Measurements from ENCODE around the gene VSTM2L.

Gene VSTM2L

DNA sequence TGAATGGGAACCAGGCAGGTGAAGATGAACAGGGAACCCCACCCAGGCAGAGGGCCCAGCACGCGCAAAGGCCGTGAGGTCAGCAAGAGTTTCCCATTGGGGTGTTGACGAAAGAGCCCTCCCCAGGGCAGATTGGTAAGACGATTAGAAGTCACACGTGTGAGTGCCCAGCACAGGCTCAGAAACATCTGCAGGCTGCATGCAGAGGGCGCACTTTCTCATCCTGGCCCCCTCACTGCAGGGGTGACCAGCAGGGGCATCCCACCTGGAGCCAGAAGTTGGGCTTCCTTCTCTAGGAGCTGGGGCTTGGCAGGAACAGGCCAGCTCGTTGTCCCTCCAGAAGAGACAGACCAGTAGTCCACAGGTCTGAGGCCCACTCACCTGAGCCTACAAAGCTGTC is 38.4 kb downstream of the VSTM2L start:
- Histone ChIP-seq H4K20me1 (ENCODE audit: insufficient read depth, low read length) (no peaks in the 10 kb centered on the region), H3K27ac (ENCODE audit: low read length) (no peak overlapping the region), H3K9ac (ENCODE audit: low read length) (no peak overlapping the region), H3K79me2 (ENCODE audit: low read length) (no peaks in the 10 kb centered on the region), H3K36me3 (replicated peaks; ENCODE audit: low read depth, low read length) (no peaks in the 10 kb centered on the region), H3K4me1 (ENCODE audit: low read length) (peaks cover 15% of the 10 kb centered on the region), H3K9me3 (ENCODE audit: insufficient read depth, low read length) (no peaks in the 10 kb centered on the region), H3K4me3 (ENCODE audit: low read length) (no peak overlapping the region), H2AFZ (ENCODE audit: low read depth, low read length) (no peak overlapping the region), H3K27me3 (ENCODE audit: low read depth, low read length) (no peaks in the 10 kb centered on the region; the same call in 1 of the 2 replicates), H3K4me2 (ENCODE audit: low read length) (no peak overlapping the region)
- no peak for TF ChIP-seq EZH2phosphoT487 (IDR thresholded peaks at IDR 0.05; ENCODE audit: low read depth)
- TF ChIP-seq, protein P1, sequence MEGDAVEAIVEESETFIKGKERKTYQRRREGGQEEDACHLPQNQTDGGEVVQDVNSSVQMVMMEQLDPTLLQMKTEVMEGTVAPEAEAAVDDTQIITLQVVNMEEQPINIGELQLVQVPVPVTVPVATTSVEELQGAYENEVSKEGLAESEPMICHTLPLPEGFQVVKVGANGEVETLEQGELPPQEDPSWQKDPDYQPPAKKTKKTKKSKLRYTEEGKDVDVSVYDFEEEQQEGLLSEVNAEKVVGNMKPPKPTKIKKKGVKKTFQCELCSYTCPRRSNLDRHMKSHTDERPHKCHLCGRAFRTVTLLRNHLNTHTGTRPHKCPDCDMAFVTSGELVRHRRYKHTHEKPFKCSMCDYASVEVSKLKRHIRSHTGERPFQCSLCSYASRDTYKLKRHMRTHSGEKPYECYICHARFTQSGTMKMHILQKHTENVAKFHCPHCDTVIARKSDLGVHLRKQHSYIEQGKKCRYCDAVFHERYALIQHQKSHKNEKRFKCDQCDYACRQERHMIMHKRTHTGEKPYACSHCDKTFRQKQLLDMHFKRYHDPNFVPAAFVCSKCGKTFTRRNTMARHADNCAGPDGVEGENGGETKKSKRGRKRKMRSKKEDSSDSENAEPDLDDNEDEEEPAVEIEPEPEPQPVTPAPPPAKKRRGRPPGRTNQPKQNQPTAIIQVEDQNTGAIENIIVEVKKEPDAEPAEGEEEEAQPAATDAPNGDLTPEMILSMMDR (IDR thresholded peaks at IDR 0.05; ENCODE audit: low read depth, low read length) = peak; percentile 49

DNA sequence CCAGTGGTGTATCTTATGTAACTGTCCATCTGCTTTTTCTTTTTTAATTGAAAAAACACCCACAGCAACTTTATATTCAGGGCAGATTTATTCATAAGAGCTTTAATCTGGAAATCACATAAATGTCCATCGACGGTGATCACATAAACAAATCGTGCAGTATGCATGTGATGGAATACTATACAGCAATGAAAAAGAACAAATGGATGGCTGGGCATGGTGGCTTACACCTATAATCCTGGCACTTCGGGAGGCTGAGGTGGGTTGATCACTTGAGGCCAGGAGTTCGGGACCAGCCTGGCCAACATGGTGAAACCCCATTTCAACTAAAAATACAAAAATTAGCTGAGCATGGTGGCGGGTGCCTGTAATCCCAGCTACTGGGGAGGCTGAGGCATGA is 39.1 kb downstream of the VSTM2L start:
- Histone ChIP-seq H3K9me3 (ENCODE audit: insufficient read depth, low read length) (no peaks in the 10 kb centered on the region), H4K20me1 (ENCODE audit: insufficient read depth, low read length) (no peaks in the 10 kb centered on the region), H3K27ac (ENCODE audit: low read length) (no peak overlapping the region), H2AFZ (ENCODE audit: low read depth, low read length) (no peak overlapping the region), H3K79me2 (ENCODE audit: low read length) (no peaks in the 10 kb centered on the region), H3K9ac (ENCODE audit: low read length) (no peak overlapping the region), H3K4me1 (ENCODE audit: low read length) (peaks cover 15% of the 10 kb centered on the region), H3K36me3 (replicated peaks; ENCODE audit: low read depth, low read length) (no peaks in the 10 kb centered on the region), H3K4me2 (ENCODE audit: low read length) (no peak overlapping the region), H3K4me3 (ENCODE audit: low read length) (no peak overlapping the region), H3K27me3 (ENCODE audit: low read depth, low read length) (no peaks in the 10 kb centered on the region; the same call in 1 of the 2 replicates)
- TF ChIP-seq, protein P1 (IDR thresholded peaks at IDR 0.05; ENCODE audit: low read depth, low read length) = no peak
- no peak for TF ChIP-seq EZH2phosphoT487 (IDR thresholded peaks at IDR 0.05; ENCODE audit: low read depth)

DNA sequence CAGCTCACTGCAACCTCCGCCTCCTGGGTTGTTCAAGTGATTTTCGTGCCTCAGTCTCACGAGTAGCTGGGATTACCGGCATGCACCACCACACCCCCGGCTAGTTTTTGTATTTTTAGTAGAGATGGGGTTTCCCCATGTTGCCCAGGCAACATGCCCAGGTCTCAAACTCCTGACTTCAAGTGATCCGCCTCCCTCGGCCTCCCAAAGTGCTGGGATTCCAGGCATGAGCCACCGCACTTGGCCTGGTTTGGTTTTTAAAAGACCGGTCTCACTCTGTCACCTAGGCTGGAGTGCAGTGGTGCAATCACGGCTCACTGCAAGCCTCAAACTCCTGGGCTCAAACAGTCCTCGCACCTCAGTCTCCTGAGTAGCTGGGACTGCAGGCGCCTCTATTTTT is 40.1 kb downstream of the VSTM2L start:
- no peak for TF ChIP-seq EZH2phosphoT487 (IDR thresholded peaks at IDR 0.05; ENCODE audit: low read depth)
- TF ChIP-seq, protein P1 (IDR thresholded peaks at IDR 0.05; ENCODE audit: low read depth, low read length) = no peak
- no peak overlapping the region for H2AFZ ChIP-seq (ENCODE audit: low read depth, low read length)
- H3K9me3 ChIP-seq (ENCODE audit: insufficient read depth, low read length) = no peaks in the 10 kb centered on the region
- H3K27me3 ChIP-seq (ENCODE audit: low read depth, low read length) = no peaks in the 10 kb centered on the region; the same call in 1 of the 2 replicates
- no peaks in the 10 kb centered on the region for H4K20me1 ChIP-seq (ENCODE audit: insufficient read depth, low read length)
- H3K4me1 ChIP-seq (ENCODE audit: low read length) = peaks cover 11% of the 10 kb centered on the region
- peak overlapping the region; percentile 43 for H3K4me2 ChIP-seq (ENCODE audit: low read length)
- no peaks in the 10 kb centered on the region for H3K36me3 ChIP-seq (replicated peaks; ENCODE audit: low read depth, low read length)
- H3K4me3 ChIP-seq (ENCODE audit: low read length) = no peak overlapping the region
- no peak overlapping the region for H3K9ac ChIP-seq (ENCODE audit: low read length)
- no peaks in the 10 kb centered on the region for H3K79me2 ChIP-seq (ENCODE audit: low read length)
- no peak overlapping the region for H3K27ac ChIP-seq (ENCODE audit: low read length)

DNA sequence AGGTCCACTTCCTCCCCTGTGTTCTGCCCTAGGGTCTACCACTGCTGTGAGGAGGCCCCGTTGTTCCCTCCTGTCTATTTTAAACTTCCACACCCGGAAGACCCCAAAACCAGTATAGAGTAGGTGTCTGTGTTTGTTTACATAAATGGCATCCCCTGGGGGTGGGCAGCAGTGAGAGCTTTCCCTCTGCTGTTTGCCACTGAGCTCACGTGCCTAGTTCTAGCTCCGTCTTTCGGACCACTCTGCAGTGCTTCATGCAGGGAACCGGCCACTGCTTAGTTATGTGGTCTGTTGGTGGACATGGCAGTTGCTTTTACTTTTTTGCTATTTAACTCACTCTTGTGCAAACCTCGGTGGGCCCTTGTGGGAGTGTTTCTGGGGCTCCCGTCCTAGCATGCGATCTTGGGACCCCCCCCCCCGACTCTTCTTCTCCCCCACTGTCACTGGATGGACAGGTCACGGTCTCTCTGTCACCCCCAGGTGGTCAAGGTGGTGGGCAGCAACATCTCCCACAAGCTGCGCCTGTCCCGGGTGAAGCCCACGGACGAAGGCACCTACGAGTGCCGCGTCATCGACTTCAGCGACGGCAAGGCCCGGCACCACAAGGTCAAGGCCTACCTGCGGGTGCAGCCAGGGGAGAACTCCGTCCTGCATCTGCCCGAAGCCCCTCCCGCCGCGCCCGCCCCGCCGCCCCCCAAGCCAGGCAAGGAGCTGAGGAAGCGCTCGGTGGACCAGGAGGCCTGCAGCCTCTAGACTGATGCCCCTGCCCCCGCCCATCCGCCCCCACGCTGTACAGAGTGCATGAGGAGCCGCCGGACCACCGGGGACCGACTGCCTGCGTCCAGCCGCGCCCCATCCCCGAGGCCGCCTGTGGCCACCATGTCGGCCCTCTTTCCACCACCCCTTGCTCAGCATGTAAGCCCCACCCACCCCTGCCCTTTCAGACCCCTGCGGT is 40.9 kb downstream of the VSTM2L start:
- no peaks in the 10 kb centered on the region for H3K79me2 ChIP-seq (ENCODE audit: low read length)
- H4K20me1 ChIP-seq (ENCODE audit: insufficient read depth, low read length) = no peaks in the 10 kb centered on the region
- no peak overlapping the region for H2AFZ ChIP-seq (ENCODE audit: low read depth, low read length)
- H3K27me3 ChIP-seq (ENCODE audit: low read depth, low read length) = no peaks in the 10 kb centered on the region; the same call in 1 of the 2 replicates
- H3K36me3 ChIP-seq (replicated peaks; ENCODE audit: low read depth, low read length) = no peaks in the 10 kb centered on the region
- H3K9me3 ChIP-seq (ENCODE audit: insufficient read depth, low read length) = no peaks in the 10 kb centered on the region
- H3K4me1 ChIP-seq (ENCODE audit: low read length) = peaks cover 11% of the 10 kb centered on the region
- no peak overlapping the region for H3K9ac ChIP-seq (ENCODE audit: low read length)
- TF ChIP-seq EZH2phosphoT487 (IDR thresholded peaks at IDR 0.05; ENCODE audit: low read depth) = no peak
- TF ChIP-seq, protein P1 (IDR thresholded peaks at IDR 0.05; ENCODE audit: low read depth, low read length) = no peak; the same call in 1 of the 2 replicates
- H3K4me3 ChIP-seq (ENCODE audit: low read length) = no peak overlapping the region
- H3K27ac ChIP-seq (ENCODE audit: low read length) = no peak overlapping the region
- no peak overlapping the region for H3K4me2 ChIP-seq (ENCODE audit: low read length)

Measured in OCI-LY3 (cell line).